D341Med (cell line): ENCODE results near the gene HSPA12B.

ENCODE experiments used
- DNase-seq: peaks from one replicate; pipeline ENCODE4 v3.0.0; 2012; ENCODE audit warnings: low spot score

HSPA12B gene, protein sequence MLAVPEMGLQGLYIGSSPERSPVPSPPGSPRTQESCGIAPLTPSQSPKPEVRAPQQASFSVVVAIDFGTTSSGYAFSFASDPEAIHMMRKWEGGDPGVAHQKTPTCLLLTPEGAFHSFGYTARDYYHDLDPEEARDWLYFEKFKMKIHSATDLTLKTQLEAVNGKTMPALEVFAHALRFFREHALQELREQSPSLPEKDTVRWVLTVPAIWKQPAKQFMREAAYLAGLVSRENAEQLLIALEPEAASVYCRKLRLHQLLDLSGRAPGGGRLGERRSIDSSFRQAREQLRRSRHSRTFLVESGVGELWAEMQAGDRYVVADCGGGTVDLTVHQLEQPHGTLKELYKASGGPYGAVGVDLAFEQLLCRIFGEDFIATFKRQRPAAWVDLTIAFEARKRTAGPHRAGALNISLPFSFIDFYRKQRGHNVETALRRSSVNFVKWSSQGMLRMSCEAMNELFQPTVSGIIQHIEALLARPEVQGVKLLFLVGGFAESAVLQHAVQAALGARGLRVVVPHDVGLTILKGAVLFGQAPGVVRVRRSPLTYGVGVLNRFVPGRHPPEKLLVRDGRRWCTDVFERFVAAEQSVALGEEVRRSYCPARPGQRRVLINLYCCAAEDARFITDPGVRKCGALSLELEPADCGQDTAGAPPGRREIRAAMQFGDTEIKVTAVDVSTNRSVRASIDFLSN

GRCh38 chr20:3732327-3733118 lies at the start of gene HSPA12B:
Gene HSPA12B (plus strand): TSS chr20:3732685. CDS start chr20:3738675, 5,990 bp downstream.
- DNase-seq = no peak

DNA sequence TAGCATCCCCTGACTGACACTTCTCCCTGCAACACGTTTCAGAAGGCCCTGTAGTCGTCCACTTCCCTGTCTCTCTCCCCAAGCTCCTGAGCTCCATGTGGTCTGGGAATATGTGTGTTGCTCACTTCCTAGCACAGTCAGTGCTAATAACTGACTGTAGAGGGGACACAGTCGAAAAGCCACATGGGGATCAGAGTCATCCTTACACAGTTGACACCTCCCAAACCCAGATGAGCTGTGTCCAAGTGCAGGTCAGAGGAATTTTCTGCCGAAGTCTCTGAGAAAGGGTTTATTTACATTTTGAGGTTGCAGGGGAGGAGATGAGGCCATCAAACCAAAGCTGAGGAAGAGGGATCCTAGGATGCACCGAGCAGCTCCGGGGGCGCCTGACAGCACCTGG lies 47.1 kb upstream of the HSPA12B start:
- no peak for DNase-seq

GRCh38 chr20:3686421-3686820 lies 46.1 kb upstream of the HSPA12B start:
- DNase-seq = no peak

DNA sequence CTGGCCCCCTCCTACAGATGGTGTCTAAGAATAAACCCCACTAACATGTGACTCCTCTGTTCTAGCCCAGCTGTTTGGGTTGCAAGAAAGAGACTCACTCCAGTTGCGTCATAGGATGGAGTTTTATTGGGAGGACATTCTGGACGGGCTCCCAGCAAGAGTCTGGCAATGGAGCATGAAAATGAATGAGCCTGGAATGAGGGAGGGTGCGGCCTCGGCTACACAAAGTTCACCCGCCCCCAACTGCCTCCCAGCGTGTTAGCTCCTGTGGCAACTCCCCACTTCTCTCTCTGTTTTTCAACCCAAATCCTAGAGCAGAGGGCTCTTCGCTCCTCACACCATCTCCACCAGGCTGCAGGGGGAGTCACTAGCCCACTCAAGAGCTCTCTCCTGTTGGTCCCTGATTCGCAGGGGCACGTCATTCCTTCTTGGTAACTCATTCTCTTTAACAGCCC lies 45.6 kb upstream of the HSPA12B start:
- no peak for DNase-seq

- no peak for DNase-seq
Observed at GRCh38 chr20:3687655-3688054, 44.8 kb upstream of the HSPA12B start.

- no peak for DNase-seq
Observed at GRCh38 chr20:3689978-3690377, 42.5 kb upstream of the HSPA12B start.

DNA sequence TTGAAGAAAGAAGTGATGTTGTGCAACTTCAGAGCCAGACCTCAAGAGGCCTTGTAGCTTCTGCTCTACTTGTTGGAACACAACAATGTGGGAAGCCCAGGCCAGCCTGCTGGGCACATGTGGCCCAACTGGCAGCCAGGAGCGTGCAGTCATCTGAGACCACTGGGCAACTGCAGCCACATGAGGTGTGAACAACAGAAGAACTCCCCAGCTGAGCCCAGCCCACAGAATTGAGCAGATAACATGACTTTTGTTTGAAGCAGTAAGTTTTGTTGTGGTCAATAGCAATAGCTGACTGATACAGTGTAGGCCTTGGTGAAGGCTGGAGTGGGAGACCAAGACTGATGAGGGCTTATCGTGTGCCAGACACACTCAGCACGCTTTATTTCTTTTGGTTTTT lies 42.1 kb upstream of the HSPA12B start:
- DNase-seq = no peak

DNA sequence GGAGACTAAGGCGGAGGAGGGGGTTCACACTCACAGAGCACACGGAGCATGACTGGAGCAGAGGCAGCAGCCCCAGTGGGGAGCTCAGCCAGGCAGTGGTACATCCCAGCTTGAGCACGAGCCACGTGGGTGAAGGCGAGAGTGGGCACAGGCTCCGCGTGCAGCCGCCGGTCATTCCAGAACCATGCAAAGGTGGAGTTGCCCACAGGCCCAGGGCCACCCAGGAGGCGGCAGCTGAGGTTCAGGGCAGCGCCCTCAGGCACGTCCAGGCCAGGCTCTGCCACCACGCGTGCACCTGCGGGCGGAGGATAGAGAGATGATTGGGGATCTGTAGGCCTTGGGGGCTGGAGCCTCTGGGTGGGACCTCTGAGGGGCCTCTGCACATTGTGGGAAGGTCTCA lies 41.2 kb upstream of the HSPA12B start:
- no peak for DNase-seq

GRCh38 chr20:3691897-3692296 lies 40.6 kb upstream of the HSPA12B start:
- no peak for DNase-seq

DNA sequence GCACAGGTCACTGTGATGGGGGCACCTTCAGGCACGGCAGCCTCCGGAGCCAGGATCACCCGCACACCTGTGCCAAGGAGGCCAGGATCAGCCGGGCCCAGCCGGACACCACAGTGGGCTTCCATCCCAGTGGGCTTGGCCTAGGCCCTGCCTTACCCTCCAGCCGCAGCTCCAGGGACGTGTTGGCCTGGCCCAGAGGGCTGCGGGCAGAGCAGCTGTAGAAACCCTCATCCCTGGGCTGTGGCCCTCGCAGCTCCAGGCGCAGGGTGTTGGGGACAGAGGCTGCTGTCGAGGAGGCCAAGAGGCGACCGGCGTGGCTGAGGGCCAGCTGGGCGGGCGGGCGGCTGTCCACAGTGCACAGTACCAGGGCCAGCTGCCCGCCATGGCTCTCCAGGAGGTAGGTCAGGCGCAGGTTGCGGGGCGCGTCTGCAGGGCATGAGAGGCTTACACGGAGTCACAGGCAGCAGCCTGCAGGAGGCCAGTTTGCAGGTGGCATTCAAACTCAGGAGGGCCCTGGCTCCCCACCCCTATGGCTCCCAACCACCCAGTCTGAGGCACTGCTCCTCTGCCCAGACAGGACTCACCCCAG lies 39.7 kb upstream of the HSPA12B start:
- DNase-seq = no peak

DNA sequence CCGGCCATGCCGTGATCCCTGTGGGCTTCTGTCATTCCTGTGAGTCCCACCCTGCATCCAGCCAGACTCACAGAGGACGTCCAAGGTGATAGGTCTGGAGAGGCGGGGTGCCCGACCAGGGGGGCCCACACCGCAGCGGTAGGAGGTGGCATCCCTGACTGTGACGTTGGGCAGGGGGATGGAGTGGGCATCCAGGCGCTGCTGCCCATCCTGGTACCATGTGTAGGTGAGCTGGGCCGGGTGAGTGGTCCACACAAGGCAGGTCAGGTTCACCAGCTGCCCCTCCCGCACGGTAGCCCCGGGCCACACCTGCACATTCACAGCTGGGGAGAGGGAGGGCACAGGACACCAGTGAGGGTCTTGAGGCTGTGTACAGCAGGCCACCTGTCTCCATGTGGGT lies 39.1 kb upstream of the HSPA12B start:
- no peak for DNase-seq

DNA sequence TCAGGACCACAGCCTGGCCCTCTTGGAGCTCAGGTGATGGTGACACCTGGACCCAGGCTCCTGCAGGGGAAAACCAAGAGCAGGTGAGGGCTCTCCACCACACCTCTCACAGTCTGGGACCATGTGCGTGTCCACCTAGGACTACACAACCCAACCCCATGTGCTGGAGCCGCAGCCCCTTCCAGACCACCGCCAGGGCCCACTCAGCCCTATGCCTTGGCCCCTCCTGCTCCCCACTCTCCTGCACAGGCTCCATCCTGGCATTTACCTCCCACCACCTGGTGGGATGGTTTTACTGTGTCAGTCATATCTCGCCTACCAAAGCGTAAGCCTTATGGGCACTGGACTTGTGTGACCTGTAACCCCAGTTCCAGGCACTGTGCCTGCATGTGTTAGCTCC lies 37.6 kb upstream of the HSPA12B start:
- no peak for DNase-seq

GRCh38 chr20:3696200-3696599 lies 36.3 kb upstream of the HSPA12B start:
- no peak for DNase-seq

DNA sequence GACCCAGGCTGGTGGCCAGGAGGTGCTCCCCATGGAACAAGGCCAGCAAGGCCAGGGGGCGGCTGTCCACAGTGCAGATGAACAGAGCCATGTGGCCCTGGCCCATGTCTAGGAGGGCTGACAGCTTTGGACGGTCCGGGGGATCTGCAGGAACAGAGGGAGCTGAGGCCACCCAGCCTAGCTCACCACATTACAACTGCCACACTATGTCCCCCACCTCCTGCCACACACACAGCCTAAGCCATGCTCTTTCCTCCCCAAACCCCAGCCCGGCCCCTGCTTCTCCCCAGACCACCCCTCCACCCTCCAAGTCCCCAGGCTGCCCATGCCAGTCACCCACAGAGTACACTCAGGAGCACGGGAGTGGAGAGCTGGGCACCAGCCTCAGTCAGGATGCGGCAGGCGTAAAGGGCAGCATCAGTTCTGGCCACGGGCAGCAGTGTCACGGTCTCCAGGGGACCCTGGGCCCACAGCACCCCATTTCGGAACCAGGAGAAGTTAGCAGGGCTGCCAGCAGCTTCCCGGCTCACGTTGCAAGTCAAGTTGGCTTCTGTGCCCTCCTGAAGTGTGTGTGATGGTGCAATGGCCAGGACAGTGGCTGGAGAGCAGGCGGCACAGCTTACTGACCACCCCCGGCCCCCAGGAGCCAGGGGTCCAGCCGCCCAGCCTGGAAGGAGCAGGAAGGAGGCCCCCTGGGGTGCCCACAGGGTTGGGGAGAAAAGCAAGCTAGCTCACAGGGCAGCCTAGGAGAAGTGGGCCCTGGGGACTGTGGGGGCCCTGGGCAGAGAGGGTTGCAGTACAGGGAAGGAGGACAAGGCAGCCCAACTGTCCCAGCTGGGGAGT lies 35.5 kb upstream of the HSPA12B start:
- DNase-seq = no peak

DNA sequence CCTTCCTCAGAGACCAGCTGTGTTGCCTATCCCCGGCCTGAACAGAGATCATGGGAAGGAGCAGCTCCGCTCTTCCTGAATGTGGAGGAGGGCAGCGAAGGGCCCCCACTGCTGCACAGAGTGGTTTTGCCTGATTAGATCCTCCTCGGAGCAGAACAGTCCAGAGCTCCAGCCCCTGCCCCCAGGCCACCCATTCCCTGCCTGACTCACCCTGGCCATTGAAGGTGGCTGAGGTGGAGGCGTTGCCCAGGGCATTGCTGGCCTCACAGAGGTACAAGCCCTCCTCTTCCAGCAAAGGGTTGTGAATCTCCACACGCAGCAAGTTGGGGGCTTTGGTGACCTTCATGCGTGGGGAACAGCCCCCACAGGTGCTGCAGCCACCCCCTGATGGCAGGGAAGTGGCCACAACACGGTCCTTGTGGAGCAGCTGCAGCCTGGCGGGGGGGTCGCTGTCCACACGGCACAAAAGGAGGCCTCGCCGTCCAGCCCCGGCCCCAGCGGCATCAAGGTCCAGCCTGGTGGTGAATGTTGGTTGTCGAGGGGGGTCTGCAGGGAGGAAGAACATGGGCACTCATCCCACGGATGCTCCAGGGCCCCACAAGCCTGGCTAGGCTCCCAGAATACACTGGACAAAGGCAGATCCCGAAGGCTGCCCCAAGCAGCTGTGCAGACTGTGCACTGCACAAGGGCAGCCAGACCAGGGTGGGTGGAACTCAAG lies 34.7 kb upstream of the HSPA12B start:
- DNase-seq = no peak

DNA sequence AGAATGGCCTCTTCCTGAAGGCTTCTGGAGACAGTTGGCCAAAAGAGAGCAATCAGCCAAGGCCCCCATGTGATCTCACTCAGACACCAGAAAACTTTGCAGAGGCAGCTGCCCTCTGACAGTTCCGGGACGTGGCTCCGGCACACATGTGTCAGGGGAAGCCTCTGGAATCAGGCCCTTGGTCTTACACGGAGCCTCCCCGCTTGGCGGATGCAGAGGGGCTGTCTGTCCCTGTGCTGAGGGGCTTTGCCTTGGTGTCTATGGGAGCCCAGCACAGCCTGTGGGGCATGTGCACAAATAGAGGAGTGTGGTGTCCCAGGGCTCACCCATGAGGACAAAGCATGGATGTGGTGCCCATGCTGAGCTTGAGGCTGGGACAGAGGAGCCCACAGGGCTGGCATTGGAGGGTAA lies 33.9 kb upstream of the HSPA12B start:
- DNase-seq = no peak

DNA sequence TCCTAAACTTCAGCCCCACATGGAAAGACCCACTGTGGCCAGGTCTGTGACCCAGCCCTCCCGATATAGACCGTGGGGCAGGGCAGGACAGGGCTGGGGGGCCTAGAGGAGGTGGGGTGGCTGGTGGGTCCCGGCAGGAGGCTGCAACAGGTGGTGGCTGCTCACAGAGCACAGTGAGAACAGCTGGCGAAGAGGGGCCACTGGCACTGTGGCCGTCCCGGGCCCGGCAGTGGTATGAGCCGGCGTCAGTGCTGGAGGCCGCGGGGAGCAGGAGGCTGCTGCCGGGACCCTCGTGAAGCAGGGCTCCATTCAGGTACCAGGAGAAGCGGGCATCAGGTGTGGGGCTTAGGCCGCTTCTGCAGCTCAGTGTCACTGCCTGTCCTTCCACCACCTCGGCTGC lies 33.4 kb upstream of the HSPA12B start:
- DNase-seq = no peak

DNA sequence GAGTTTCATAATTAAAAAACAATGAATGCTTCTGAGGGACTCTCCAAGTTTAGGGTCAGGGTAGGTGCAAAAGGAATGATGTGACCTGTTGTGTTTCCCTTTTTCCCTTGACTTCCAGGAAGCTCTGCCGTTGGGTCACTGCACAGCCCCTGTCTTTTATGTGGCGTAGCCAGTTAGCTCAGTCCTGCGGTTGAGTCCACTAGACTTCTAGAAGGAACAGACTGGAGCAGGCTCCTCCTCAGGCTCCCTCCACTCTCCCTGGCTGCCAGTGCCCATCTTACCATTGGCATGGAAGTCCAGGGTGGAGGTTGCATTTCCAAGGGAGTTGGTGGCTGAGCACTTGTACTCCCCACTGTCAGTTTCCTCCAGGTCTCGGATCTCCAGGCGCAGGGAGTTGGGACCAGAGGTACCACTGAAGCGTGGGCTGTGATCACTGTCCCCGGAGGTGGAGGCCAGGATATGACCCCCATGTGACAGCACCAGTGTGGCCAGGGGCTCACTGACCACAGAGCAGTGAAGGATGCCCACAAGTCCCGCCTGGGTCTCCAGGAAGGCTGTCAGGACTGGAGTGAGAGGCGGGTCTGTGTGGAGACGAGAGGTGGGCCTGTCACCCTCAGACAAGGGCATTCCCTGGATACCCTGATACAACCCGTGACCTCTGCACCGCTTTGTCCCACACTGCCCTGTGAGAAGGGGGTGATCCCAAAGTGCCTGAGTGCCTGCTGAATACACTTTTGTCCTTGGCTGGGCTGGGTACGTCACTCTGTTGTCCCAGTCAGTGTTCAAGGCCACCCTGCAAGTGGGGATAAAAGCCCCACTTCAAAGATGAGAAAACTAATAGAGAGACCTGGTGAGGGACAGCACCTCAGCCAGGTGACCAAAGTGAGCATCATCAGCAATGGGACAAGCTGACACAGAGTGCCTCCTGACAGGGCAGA lies 31.2 kb upstream of the HSPA12B start:
- DNase-seq = no peak

- DNase-seq = no peak
Observed at GRCh38 chr20:3702611-3703391, 29.7 kb upstream of the HSPA12B start.
